NCI-H82 treated with DMSO at 0.1 percent for 48 hours (cell line): ENCODE results near the gene CTBP2.
"Not testable (repeated sequence)": the region's sequence is repeated elsewhere in the genome, so short reads cannot be mapped to it uniquely, and the experiment has no call there.

ENCODE experiments used
- DNase-seq: peaks from one replicate; lab custom pipeline; 2025; ENCODE audit not compliant: unreplicated experiment; lab: John Stamatoyannopoulos, UW

Gene CTBP2

GRCh38 chr10:125087191-125087896 lies 73.0 kb downstream of the CTBP2 start:
- no peak for DNase-seq

GRCh38 chr10:125086691-125087090 lies 73.7 kb downstream of the CTBP2 start:
- DNase-seq, result no peak

- DNase-seq, result peak; percentile 89
Observed at GRCh38 chr10:125085258-125086054, 74.9 kb downstream of the CTBP2 start.

- DNase-seq, result peak; percentile 50
Observed at GRCh38 chr10:125084614-125085257, 75.6 kb downstream of the CTBP2 start.

GRCh38 chr10:125084191-125084613 lies 76.2 kb downstream of the CTBP2 start:
- DNase-seq, result no peak

GRCh38 chr10:125083576-125083920 lies 76.8 kb downstream of the CTBP2 start:
- no peak for DNase-seq

GRCh38 chr10:125082881-125083575 lies 77.3 kb downstream of the CTBP2 start:
- DNase-seq, result no peak

GRCh38 chr10:125082471-125082870 lies 77.9 kb downstream of the CTBP2 start:
- not testable (repeated sequence) for DNase-seq

GRCh38 chr10:125081931-125082330 lies 78.4 kb downstream of the CTBP2 start:
- peak; percentile 17 for DNase-seq

GRCh38 chr10:125080984-125081383 lies 79.4 kb downstream of the CTBP2 start:
- DNase-seq, result peak; percentile 33

GRCh38 chr10:125080296-125080695 lies 80.1 kb downstream of the CTBP2 start:
- DNase-seq, result no peak

- no peak for DNase-seq
Observed at GRCh38 chr10:125079091-125079600, 81.2 kb downstream of the CTBP2 start.

- DNase-seq, result no peak
Observed at GRCh38 chr10:125076891-125077541, 83.3 kb downstream of the CTBP2 start.

- no peak for DNase-seq
Observed at GRCh38 chr10:125076121-125076825, 84.1 kb downstream of the CTBP2 start.

- DNase-seq, result no peak
Observed at GRCh38 chr10:125073996-125074395, 86.4 kb downstream of the CTBP2 start.

GRCh38 chr10:125072794-125073193 lies 87.6 kb downstream of the CTBP2 start:
- DNase-seq, result no peak

GRCh38 chr10:125071008-125071407 lies 89.4 kb downstream of the CTBP2 start:
- DNase-seq, result no peak

- DNase-seq, result no peak
Observed at GRCh38 chr10:125068406-125068805, 92.0 kb downstream of the CTBP2 start.

GRCh38 chr10:125067764-125068163 lies 92.6 kb downstream of the CTBP2 start:
- no peak for DNase-seq
